Memory B cell (primary cell): ENCODE results near the gene COA8.

ENCODE experiments used
- ATAC-seq: fragments of 150-1000 bp; cut with Tn5 transposase; 2 replicates; pipeline ENCODE4 v1.10.0; 2021; ENCODE audit warnings: low read depth, mild to moderate bottlenecking, moderate library complexity
- DNase-seq, 2 donors: peaks; one replicate each; pipeline ENCODE4 v3.0.0; 2022; ENCODE audit warnings: low spot score in 2 of 2
- H3K27ac Mint-ChIP-seq: one replicate; pipeline ENCODE4 v1.8.0; 2022; ENCODE audit warnings: mild to moderate bottlenecking, moderate library complexity, mixed read lengths
- H3K27me3 Mint-ChIP-seq: one replicate; pipeline ENCODE4 v1.8.0; 2022; ENCODE audit warnings: mixed read lengths
- H3K36me3 Mint-ChIP-seq: one replicate; pipeline ENCODE4 v1.8.0; 2022; ENCODE audit warnings: mild to moderate bottlenecking, mixed read lengths
- H3K4me1 Mint-ChIP-seq: one replicate; pipeline ENCODE4 v1.8.0; 2022; ENCODE audit warnings: mixed read lengths
- H3K4me3 Mint-ChIP-seq: one replicate; pipeline ENCODE4 v1.8.0; 2022; ENCODE audit warnings: mild to moderate bottlenecking, moderate library complexity, mixed read lengths
- H3K9me3 Mint-ChIP-seq: one replicate; pipeline ENCODE4 v1.8.0; 2022; ENCODE audit warnings: mixed read lengths

The COA8 gene

DNA sequence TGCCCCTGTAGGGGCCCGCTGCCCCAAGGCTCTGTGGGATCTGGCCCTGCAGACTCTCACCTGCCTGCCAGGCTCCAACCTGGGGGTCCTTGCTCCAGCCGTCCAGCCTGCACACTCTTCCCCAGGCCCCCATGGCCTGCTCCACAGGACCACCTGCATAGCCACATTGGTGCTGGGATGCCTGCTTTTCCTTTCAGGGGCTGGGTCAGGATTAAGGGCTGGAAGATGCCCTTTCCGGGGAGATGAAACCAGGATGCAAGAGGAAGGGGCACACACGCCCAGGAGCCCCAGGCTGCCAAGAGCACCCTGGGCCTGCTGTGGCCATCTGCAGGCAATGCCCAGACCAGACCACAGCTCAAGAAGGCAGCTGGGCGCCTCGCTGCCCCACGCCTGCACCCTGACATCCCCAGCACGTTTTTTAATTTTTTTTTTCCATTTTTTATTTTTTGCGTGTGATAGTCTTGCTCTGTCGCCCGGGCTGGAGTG lies 15.3 kb upstream of the COA8 start:
- H3K27me3 Mint-ChIP-seq: peaks cover 2% of the 10 kb centered on the region
- ATAC-seq: no peak

DNA sequence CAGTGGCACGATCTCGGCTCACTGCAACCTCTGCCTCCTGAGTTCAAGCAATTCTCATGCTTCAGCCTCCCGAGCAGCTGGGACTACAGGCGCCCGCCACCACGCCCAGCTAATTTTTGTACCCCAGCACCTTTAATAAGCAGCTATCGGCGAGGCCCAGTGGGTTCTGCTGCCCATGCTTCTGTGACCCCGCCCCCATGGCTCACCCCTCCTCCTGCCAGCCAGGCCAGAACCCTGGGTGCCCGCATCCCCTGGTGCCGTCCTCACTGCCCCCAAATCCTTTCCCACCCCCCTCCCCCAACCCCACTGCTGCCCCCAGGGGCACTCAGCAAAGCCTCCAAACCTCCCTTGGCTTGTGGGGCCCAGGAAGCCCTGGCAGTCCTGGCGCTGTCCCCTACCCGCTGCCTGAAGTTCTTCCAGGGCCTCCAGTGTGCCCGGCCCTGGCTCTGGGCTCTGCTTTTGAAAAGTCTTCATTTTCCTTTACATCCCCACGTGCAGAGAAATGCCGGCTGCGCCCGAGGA lies 14.8 kb upstream of the COA8 start:
- no peak overlapping the region for H3K27ac Mint-ChIP-seq
- ATAC-seq: no peak
- DNase-seq: no peak

More for the DNA sequence above, 15.3 kb upstream of the COA8 start:
- no peak overlapping the region for H3K4me3 Mint-ChIP-seq
- no peak overlapping the region for H3K27ac Mint-ChIP-seq
- peaks cover 5% of the 10 kb centered on the region for H3K4me1 Mint-ChIP-seq
- H3K36me3 Mint-ChIP-seq: peaks cover 1% of the 10 kb centered on the region
- H3K9me3 Mint-ChIP-seq: no peaks in the 10 kb centered on the region
- no peak for DNase-seq

DNA sequence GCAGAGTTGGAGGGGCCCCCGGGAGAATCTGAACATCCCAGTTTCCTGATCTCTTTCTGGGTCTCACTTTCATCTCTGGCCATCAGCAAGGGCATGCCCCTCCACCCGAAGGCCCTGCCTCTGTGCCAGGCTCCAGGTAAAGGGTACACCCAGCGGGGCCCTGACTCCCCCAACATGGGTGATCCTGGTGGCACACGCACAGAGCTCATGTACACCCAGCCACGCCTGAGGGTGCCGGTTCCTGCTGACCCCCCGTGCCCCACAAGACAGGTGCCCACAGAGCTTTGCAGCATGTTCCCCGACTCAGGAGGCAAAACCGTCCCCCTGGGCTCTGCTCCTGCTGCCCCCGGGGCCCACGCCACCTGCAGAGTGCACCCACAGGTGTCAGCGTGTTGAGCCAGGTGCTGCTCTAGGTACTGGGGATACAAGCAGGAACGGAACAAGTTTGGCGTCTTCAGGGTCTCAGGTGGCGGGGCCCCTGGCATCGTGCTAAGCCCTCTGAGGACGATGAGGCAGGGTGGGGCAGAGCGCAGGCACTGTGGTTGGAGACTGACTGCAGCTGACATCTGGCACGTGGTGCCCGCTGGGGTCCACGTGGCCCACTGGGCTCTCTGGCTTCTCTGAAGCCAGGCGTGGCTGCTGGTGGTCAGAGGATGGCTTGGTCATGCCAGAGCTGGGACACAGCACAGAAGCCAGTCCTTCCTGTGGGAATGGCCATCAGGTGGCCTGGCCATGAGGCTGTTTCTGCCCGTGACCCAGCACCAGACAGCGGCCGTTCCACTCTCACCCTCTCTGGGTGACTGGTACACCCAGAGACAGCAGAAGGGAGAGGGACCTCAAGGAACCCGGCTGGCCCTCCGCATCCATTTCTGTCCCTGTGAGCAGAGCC lies 14.1 kb upstream of the COA8 start:
- ATAC-seq: no peak
- no peak overlapping the region for H3K27ac Mint-ChIP-seq
- DNase-seq: no peak
- no peak overlapping the region for H3K4me3 Mint-ChIP-seq
- H3K4me1 Mint-ChIP-seq: peaks cover 5% of the 10 kb centered on the region
- H3K36me3 Mint-ChIP-seq: peaks cover 2% of the 10 kb centered on the region
- H3K27me3 Mint-ChIP-seq: peaks cover 2% of the 10 kb centered on the region
- H3K9me3 Mint-ChIP-seq: no peaks in the 10 kb centered on the region

More for the DNA sequence above, 14.8 kb upstream of the COA8 start:
- peaks cover 2% of the 10 kb centered on the region for H3K27me3 Mint-ChIP-seq
- no peak overlapping the region for H3K4me3 Mint-ChIP-seq
- H3K36me3 Mint-ChIP-seq: peaks cover 2% of the 10 kb centered on the region
- peaks cover 5% of the 10 kb centered on the region for H3K4me1 Mint-ChIP-seq
- H3K9me3 Mint-ChIP-seq: no peaks in the 10 kb centered on the region

DNA sequence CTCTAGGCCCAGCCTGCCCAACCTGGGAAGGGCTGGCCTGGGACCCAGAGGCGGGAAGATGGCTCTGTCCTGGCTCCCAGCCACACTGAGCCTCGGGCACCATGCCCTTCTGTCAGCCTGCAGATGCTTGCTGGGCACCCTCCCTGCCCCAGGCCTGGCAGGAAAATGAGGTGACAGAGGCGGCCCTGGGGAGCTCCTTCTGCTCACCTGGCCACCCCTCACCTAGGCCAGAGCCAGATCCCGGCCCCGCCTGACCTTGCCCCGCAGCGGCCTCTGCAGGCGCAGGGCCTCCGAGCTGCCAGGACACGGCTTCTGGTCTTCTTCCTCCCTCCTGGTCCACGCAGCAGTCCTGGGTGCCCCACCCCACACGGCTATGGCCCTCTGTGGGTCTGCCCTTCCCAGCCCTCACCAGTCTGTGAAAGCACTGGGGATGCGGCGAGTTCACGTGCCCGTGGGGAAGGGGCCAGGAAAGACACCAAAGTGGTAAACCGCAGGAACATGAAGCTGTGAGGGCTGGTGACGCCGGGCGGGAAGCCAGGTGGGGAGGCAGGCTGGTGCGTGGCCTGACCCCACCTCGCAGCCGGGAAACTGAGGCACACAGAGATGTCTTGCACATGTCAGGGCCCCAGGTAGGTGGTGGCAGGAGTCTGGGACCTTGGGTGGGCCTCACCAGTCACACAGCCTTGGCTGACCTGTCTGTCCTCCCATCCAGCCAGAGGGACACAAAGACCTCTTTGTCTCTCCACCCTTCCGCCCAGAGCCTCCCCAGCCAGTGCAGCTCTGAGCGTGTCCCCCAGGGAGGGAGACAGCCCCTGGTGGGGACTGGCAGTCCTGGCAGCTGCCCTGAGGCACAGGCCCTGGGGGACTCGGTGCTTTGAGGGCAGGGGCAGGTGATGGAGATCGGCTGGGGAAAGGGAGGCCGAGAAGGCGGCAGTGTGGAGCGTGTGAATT lies 13.1 kb upstream of the COA8 start:
- no peak for ATAC-seq
- Mint-ChIP-seq H3K4me3 (no peak overlapping the region), H3K27me3 (no peaks in the 10 kb centered on the region), H3K9me3 (no peaks in the 10 kb centered on the region), H3K4me1 (peaks cover 3% of the 10 kb centered on the region), H3K27ac (no peak overlapping the region), H3K36me3 (peaks cover 2% of the 10 kb centered on the region)
- no peak for DNase-seq

DNA sequence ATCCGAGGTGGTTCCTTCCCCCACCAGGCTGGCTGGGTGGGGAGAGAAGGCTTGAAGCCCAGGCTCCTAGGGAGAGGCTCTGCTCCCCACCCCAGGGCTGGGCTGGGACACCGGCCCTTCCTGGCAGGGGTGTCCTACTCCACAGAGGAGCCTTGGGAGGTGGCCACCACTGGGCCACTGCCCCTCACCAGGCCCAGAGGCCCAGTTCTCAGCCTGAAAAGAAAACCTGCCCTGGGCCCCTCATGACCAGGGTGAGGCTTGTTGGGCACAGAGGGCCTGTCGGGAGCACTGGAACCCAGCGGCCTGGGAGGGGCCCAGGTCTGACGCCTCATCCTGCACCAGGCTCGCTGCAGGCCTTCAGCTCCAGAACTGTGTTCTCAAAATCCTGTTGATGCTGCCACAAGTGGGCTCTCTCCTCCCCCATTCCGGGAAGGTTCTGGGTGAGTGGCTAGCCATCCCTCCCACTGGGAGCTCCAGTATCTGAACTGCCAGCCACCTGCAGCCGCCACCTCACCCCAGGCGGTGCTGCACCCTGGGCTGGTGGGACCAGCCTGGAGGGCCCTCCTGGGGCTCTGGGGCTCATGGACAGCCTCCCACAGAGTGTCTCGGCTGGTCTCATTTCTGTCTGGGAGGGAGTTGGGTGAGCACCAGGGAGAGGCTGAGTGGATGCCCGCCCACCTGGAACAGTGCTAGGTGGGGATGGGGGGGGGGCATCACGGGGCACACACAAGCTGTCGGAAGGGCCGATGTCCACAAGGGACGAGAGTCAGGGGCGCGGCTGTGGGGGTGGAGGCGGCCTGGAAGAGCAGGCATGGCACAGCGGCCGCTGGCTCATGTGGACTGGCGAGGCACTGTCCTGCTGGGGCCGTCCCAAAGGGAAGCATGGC lies 12.1 kb upstream of the COA8 start:
- Mint-ChIP-seq H3K4me3 (no peak overlapping the region), H3K27me3 (no peaks in the 10 kb centered on the region), H3K36me3 (peaks cover 6% of the 10 kb centered on the region), H3K4me1 (peaks cover 6% of the 10 kb centered on the region), H3K9me3 (no peaks in the 10 kb centered on the region), H3K27ac (no peak overlapping the region)
- ATAC-seq (no peak), DNase-seq (no peak)

DNA sequence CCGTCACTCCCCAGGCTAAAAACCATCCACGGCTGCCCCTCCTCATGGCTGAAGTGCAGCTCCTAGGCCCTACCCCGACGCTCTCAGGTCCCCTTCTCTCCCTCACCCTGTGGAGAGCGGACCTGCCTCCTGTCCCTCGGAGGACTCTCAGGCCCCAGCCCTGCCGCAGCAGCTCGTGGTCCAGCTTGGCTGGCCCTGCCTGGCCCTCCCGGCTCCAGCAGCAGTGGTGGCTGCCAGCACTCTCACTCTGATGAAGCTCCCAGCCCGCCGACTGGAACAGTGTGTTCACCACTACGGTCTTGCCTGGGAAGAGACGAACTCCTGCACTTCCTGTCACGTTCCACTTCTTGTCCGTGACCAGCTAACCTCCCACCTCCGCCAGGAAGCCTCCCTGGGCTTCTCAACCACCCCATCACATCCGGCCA lies 11.4 kb upstream of the COA8 start:
- no peak overlapping the region for H3K27ac Mint-ChIP-seq

DNA sequence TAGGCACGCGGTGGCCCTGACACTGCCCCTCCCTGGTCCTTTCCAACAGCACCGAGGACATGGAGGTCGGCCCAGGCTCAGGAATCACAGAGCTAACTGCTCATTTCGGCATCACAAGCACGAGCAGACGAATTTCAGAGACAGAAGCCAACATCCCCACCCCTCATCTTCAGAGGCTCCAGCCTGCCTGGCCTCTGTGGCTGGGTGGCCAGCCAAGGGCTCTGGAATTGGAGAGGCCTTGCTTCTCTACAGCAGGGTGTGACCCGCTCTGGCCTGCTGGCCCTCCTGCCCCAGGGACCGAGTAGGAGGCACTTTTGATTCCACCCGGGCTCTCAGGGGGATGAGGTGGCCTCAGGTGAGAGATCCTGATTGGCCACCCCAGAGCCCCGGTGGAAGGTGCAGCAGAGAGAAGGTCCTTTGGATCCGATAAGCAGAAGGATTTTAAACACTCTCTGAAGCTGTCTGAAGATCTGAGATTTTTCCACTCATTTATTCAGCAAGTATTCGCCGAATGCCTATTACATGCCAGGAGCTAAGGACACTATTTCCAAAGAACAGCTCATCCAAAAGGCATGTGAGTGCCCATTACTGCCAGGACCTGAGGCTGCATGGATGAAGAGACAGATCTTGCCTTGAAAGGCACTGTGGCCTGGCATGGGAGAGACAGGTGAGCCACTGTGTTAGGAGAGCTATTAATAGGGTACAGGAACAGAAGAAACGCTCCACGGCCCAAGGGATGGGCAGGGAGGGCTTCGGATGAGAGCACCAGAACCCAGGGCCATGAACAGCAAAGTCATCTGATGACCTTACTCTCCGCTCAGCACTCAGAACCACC lies 10.5 kb upstream of the COA8 start:
- H3K4me1 Mint-ChIP-seq: peaks cover 9% of the 10 kb centered on the region
- DNase-seq (no peak), ATAC-seq (no peak)
- no peak overlapping the region for H3K27ac Mint-ChIP-seq
- H3K4me3 Mint-ChIP-seq: no peak overlapping the region
- no peaks in the 10 kb centered on the region for H3K27me3 Mint-ChIP-seq
- H3K36me3 Mint-ChIP-seq: peaks cover 6% of the 10 kb centered on the region
- no peaks in the 10 kb centered on the region for H3K9me3 Mint-ChIP-seq

More for the DNA sequence above, 11.4 kb upstream of the COA8 start:
- H3K9me3 Mint-ChIP-seq: no peaks in the 10 kb centered on the region
- H3K27me3 Mint-ChIP-seq: no peaks in the 10 kb centered on the region
- no peak for ATAC-seq
- H3K36me3 Mint-ChIP-seq: peaks cover 6% of the 10 kb centered on the region
- H3K4me1 Mint-ChIP-seq: peaks cover 6% of the 10 kb centered on the region
- DNase-seq: no peak
- no peak overlapping the region for H3K4me3 Mint-ChIP-seq

DNA sequence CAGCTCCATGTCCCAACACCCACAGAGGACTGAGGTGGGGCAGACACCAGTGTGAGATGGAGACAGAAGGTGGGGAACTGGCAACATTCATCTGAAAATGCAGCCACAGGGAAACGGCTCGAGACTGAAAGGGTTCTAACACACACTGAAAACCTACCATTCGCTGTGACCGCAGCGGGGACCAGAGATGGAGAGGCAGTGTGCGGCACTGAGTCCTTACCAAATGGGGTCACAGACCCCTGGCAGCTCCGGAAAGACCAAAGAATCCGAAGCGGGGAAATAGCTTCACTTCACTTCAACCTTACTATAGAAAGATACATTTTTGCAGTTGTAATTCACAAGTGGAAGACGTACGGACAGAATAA lies 9.9 kb upstream of the COA8 start:
- H3K27me3 Mint-ChIP-seq: no peaks in the 10 kb centered on the region
- H3K4me1 Mint-ChIP-seq: peaks cover 10% of the 10 kb centered on the region
- DNase-seq (no peak), ATAC-seq (no peak)
- H3K9me3 Mint-ChIP-seq: no peaks in the 10 kb centered on the region
- no peak overlapping the region for H3K27ac Mint-ChIP-seq
- H3K4me3 Mint-ChIP-seq: no peak overlapping the region
- H3K36me3 Mint-ChIP-seq: peaks cover 6% of the 10 kb centered on the region

DNA sequence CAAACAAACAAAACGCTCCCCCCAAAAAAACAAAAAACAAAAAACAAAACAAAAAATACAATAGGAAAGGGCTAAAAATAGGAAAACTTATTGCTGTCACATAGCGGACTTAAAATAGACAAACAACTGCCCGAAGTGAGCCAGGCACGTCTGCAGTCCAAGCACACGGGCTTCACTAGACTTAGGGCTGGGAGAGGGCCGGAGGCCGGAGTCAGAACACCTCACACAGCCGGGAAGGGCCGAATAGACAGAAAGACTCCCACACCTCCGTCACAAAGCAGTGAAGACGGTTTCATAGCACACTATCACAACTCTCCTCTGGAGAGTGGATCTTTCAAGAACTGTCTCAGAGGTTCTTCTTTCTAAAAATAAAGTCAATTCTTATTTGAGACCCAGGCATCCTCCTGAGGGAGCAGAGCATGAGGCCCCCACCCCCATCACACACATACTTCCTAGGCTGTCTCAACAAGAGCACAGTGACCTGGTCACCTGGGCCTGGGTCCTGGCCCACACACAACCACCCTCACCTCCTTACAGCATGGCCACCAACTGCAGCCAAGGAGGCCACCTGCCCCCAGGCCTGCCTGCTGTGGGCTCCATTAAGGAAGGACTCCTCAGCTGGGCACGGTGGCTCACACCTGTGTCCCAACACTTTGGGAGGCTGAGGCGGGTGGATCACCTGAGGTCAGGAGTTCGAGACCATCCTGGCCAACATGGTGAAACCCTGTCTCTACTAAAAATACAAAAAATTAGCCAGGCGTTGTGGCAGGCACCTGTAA lies 7.0 kb upstream of the COA8 start:
- ATAC-seq (no peak), DNase-seq (no peak)
- Mint-ChIP-seq H3K27me3 (no peaks in the 10 kb centered on the region), H3K27ac (no peak overlapping the region), H3K4me1 (peaks cover 16% of the 10 kb centered on the region), H3K36me3 (peaks cover 11% of the 10 kb centered on the region), H3K9me3 (no peaks in the 10 kb centered on the region), H3K4me3 (no peak overlapping the region)

DNA sequence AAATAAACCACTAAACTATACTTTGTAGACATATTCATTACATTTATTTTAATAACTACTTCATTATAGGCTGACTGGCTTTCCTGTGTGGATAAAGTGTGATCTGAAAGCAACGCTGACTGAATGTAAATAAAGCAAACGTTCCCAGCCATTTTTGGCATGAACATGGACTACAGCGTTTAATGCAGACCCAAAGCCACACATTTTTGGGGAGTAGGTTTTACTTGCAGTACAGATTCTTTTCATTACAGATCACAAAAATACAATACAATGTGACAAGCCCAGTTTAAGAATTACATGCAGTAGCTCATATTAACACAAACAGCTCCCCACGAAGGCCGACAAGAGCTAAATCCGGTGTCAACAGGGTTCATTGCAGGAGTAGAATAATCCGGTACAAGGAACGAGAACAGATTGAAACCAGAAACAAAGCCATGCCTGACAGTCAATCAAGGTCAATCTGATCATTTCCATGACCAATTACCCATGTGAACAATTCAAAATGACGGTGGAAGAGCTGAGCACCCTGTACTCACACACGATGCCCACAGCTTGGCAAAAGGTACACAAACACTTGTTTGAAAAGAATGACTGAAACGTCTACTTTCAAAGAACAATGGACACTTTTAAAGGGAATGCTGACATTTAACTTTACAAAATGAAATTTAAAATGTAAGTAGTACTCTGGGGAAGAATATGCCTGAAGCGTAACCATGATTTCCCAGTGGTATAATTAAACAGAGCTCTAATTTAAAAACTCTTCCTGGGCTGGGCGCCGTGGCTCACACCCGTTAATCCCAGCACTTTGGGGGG lies 5.6 kb upstream of the COA8 start:
- H3K9me3 Mint-ChIP-seq: no peaks in the 10 kb centered on the region
- no peak overlapping the region for H3K27ac Mint-ChIP-seq
- H3K27me3 Mint-ChIP-seq: no peaks in the 10 kb centered on the region
- no peak for DNase-seq
- no peak overlapping the region for H3K4me3 Mint-ChIP-seq
- peaks cover 11% of the 10 kb centered on the region for H3K36me3 Mint-ChIP-seq
- peaks cover 27% of the 10 kb centered on the region for H3K4me1 Mint-ChIP-seq
- no peak for ATAC-seq

DNA sequence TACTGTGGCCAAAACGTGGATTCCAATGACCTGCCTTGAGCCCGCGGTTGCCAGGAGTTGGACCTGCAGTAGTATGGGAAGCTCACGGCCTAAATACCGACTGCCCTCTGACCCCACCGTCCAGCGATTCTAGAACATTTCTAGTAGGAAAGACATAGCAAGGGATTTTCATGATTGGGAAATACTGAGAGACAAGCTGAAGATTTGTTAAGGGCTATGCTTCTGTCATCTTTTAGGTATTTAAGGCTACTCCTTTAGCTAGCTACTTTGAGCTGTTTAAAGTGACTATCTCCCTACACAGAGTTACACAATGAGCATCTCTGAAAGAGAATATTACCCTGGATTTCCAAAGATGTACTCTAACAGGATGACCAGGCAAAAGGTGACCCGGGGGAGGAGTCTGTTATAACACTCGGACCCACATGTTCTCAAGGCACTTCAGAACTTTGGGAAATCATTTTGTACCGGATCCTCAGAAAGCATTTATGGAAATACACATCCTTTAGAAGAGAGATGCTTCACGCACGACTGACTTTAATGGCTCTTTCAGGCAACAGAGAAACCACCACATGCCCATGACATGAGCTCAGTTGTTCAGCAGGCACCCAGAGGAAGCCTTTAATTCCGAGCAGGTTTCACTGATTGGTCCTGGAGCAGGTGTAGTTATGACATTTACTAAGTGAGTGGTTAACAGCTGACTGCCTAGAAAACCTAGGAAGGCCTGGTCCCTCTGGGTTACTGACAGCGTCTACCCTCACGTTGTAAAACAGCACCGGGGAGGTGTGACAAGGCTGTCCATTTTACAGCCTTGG lies 4.5 kb upstream of the COA8 start:
- no peaks in the 10 kb centered on the region for H3K27me3 Mint-ChIP-seq
- no peak for DNase-seq
- H3K4me3 Mint-ChIP-seq: no peak overlapping the region
- no peak overlapping the region for H3K27ac Mint-ChIP-seq
- ATAC-seq: no peak
- H3K36me3 Mint-ChIP-seq: peaks cover 9% of the 10 kb centered on the region
- H3K4me1 Mint-ChIP-seq: peaks cover 27% of the 10 kb centered on the region
- H3K9me3 Mint-ChIP-seq: no peaks in the 10 kb centered on the region
